GM19023 (cell line): ENCODE data around the gene ARHGAP15.

ENCODE experiments used
- ATAC-seq: cut with Tn5 transposase; IDR thresholded peaks from one replicate; pipeline ENCODE4 v1.9.1; 2021; ENCODE audit warnings: mild to moderate bottlenecking, moderate library complexity; ENCODE audit not compliant: unreplicated experiment

Gene ARHGAP15

DNA sequence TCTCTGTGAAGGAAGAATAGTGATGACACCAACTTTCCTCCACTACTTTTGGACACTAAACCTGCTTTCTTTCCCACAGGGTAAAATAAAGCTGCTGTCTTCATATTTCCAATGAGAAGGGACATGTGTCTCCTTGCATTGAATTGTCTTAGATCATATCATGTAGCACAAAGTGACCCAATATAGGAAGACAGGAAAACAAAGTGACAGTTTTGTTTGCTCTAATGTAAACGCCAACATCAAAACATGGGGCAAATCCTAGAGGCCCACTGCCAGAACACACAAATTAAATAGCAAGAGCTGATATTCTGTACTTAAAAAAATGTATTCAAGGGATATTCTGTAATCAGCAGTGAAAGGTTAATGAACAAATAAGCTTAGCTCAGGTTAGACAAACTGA, 36.1 kb downstream of the ARHGAP15 start:
- ATAC-seq, result no peak

GRCh38 chr2:143169105-143169504, 39.9 kb downstream of the ARHGAP15 start:
- ATAC-seq, result no peak

DNA sequence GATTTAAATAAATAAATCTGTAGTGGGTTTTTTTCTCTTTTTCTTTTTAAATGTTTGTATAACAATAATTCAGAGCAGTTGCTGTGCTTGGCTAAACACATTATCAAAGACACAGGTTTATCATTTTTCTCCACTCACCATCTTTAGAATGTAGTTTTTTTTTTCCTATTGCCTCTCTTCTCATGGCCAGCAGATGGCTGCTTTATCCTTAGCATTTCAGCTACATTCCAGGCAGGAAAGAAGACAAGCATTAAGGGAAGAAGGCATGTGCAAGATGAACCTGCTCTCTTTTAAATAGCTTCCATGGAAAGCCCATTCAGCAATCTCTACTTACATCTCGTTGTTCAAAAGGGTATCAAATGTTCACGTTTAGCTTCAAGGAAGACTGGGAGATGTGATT, 42.6 kb downstream of the ARHGAP15 start:
- no peak for ATAC-seq

GRCh38 chr2:143175438-143175837, 46.2 kb downstream of the ARHGAP15 start:
- ATAC-seq, result no peak

GRCh38 chr2:143176606-143177005, 47.4 kb downstream of the ARHGAP15 start:
- ATAC-seq, result no peak

- ATAC-seq, result peak; percentile 96
These were observed 48.0 kb downstream of the ARHGAP15 start for GRCh38 chr2:143177096-143177786.

DNA sequence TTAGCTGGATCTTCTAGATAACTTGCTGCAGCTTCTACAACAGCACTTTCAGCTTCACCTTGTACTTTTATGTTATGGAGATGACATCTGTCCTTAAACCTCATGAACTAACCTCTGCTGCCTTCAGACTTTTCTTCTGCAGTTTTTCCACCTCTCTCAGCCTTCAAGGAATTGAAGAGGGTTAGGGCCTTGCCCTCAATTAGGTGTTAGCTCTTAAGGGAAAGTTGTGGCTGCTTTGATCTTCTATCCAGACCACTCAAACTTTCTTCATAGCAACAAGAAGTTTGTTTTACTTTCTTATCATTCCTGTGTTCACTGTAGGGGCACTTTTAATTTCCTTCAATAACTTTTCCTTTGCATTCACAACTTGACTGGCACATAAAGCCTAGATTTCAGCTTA, 52.3 kb downstream of the ARHGAP15 start:
- no peak for ATAC-seq

DNA sequence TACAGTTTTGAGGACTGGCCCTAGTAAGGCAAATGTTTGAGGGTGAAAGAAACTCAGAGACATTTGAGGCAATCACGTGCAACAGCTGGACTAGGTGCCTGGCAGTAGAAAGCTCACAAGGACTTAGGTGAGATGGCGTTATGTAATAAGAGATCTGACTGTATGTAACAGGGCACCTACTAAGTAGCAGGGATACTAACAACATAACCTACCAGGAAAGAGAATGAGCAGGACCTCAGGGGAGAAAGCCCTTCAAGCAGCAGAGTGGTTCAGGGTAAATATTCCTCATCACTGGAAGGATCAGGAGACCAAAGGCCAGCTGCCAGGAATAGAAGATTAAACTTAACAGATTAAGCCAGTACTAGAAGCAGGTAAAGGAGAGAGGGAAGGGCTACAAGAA, 53.4 kb downstream of the ARHGAP15 start:
- ATAC-seq, result no peak

GRCh38 chr2:143183804-143184463, 54.7 kb downstream of the ARHGAP15 start:
- peak; percentile 86 for ATAC-seq

- no peak for ATAC-seq
These were observed 57.7 kb downstream of the ARHGAP15 start for GRCh38 chr2:143186876-143187275.

GRCh38 chr2:143190431-143190830, 61.2 kb downstream of the ARHGAP15 start:
- no peak for ATAC-seq

- ATAC-seq, result no peak
These were observed 62.9 kb downstream of the ARHGAP15 start for GRCh38 chr2:143192106-143192505.

- no peak for ATAC-seq
These were observed 63.5 kb downstream of the ARHGAP15 start for GRCh38 chr2:143192716-143193115.

DNA sequence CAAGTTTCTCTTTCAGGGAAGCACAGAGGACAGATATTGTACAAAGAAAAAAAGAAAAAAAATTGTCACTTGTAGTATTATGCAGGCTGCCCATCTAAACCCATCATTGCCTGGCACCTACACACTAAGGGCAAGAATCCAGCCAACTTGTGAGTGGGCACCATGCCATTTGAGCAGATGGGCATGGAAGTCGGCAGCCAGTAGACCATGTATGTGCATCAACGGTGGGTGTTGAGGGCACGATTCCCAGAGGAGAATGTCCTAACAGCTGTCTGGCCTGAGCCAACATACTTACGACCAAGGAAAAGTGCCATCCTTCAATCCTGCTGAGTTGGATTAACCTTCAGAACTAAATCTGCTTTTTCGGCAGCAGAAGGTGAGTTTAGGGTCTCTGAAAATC, 63.9 kb downstream of the ARHGAP15 start:
- ATAC-seq, result no peak

- no peak for ATAC-seq
These were observed 66.3 kb downstream of the ARHGAP15 start for GRCh38 chr2:143195511-143195910.

GRCh38 chr2:143204062-143204461, 74.8 kb downstream of the ARHGAP15 start:
- no peak for ATAC-seq

GRCh38 chr2:143205106-143205764, 76.0 kb downstream of the ARHGAP15 start:
- ATAC-seq, result peak; percentile 57

- no peak for ATAC-seq
These were observed 80.6 kb downstream of the ARHGAP15 start for GRCh38 chr2:143209570-143210445.

DNA sequence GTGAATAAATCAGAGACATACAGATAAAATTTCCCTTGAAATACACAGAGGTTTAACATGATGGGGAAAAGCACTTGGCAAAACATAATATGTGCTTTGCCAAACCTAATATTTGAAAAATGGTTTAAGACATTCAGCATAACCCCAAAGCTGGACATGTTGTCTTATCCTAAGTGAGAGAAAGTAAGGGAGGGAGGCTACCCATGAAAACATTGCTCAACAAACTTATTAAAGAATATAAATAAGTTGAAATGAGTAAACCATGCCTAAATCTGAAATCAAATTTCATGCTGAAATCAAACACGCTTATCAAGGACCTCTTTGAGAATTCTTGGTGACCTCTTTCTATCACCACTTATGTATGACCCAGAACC, 81.2 kb downstream of the ARHGAP15 start:
- ATAC-seq, result no peak

- ATAC-seq, result no peak
These were observed 88.4 kb downstream of the ARHGAP15 start for GRCh38 chr2:143217512-143218115.

- ATAC-seq, result no peak
These were observed 89.4 kb downstream of the ARHGAP15 start for GRCh38 chr2:143218621-143219020.
